ENCODE data around the gene OR9A4. TPM values are rescaled to one million over a fixed set of nuclear protein-coding genes. Genes with fewer than 3 reads are reported as not detected.

The OR9A4 gene, protein sequence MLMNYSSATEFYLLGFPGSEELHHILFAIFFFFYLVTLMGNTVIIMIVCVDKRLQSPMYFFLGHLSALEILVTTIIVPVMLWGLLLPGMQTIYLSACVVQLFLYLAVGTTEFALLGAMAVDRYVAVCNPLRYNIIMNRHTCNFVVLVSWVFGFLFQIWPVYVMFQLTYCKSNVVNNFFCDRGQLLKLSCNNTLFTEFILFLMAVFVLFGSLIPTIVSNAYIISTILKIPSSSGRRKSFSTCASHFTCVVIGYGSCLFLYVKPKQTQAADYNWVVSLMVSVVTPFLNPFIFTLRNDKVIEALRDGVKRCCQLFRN
- total RNA-seq (not detected), polyA plus RNA-seq (under 1 TPM in 1 of 3 donors, not detected in 2; 0.03 TPM)
- long read RNA-seq, donor 1, result 0 reads
- long read RNA-seq, donor 2, result 0 reads

DNA sequence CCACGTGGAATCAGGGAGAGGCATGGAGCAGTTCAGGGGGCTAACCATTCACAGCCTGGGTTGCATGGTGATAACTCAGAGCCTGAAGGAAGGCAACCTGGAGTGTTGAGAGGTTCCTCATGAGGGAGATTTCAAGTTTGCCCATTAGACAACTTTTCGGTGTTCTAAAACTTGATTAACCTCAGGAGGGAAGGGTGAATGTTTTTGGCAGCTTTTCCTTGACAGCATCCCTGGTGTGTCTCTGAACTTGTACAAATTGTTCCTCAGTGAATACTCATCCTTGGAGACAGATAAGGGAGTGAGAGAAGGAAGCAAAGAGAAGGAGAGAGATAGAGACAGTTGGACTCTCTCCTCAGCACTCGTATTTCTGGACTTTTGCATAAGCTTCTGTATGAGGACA, at the start of gene OR9A4:
OR9A4 (plus strand) TSS at position 301 of the 400 bp plus-strand sequence. CDS start 2,477 bp downstream, outside the sequence.
- no peaks in the 10 kb centered on the region for H3K36me3 ChIP-seq (ENCODE audit: insufficient read depth in 1 of 2, low read depth in 1 of 2)
- no peaks in the 10 kb centered on the region for H3K9me3 ChIP-seq
- no peaks in the 10 kb centered on the region for H3K27me3 ChIP-seq (ENCODE audit: insufficient read depth in 3 of 3, low read length in 2 of 3)
- H3K4me1 ChIP-seq, result no peaks in the 10 kb centered on the region
- H3K27ac ChIP-seq, result no peak within 1 kb of the TSS
- 68 to 84% (median 69%) methylated on average over 3 of the region's 3 CpGs for WGBS, 3 donors
- ATAC-seq, result no peak
- DNase-seq, result no peak
- intact Hi-C loops (cut with DNase I), result no loop called here
- TF ChIP-seq, protein P1, sequence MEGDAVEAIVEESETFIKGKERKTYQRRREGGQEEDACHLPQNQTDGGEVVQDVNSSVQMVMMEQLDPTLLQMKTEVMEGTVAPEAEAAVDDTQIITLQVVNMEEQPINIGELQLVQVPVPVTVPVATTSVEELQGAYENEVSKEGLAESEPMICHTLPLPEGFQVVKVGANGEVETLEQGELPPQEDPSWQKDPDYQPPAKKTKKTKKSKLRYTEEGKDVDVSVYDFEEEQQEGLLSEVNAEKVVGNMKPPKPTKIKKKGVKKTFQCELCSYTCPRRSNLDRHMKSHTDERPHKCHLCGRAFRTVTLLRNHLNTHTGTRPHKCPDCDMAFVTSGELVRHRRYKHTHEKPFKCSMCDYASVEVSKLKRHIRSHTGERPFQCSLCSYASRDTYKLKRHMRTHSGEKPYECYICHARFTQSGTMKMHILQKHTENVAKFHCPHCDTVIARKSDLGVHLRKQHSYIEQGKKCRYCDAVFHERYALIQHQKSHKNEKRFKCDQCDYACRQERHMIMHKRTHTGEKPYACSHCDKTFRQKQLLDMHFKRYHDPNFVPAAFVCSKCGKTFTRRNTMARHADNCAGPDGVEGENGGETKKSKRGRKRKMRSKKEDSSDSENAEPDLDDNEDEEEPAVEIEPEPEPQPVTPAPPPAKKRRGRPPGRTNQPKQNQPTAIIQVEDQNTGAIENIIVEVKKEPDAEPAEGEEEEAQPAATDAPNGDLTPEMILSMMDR (IDR thresholded peaks at IDR 0.05), result no peak
- no peak within 1 kb of the TSS for H3K4me3 ChIP-seq

DNA sequence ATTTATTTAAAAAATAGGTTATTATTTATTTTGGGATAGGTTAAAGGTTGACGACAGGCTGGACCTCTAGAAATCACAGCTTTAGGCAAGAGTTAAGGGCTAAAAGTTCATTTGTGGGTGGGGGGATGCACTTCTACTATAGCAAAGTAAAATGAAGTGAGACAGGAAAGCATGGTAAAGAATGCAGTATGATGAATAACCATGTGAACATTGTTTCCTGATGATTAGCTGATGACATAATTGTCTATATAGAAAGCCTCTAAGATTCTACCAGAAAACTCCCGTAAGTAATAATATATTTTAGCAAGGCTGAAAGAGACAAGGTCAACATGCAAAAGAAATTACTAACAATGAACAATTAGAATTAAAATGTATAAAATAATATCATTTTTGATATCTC, 49.2 kb upstream of the OR9A4 start:
- H3K9me3 ChIP-seq, result no peaks in the 10 kb centered on the region
- H3K4me1 ChIP-seq, result no peaks in the 10 kb centered on the region
- H3K36me3 ChIP-seq (ENCODE audit: insufficient read depth in 1 of 2, low read depth in 1 of 2), result no peaks in the 10 kb centered on the region
- TF ChIP-seq, protein P1 (IDR thresholded peaks at IDR 0.05), result no peak
- intact Hi-C loops (cut with DNase I), result no loop called here
- H3K27ac ChIP-seq, result no peak overlapping the region
- no peak overlapping the region for H3K4me3 ChIP-seq
- no peaks in the 10 kb centered on the region for H3K27me3 ChIP-seq (ENCODE audit: insufficient read depth in 3 of 3, low read length in 2 of 3)
- no peak for DNase-seq
- 84 to 90% (median 89%) methylated on average over 2 of the region's 2 CpGs for WGBS, 3 donors
- no peak for ATAC-seq

DNA sequence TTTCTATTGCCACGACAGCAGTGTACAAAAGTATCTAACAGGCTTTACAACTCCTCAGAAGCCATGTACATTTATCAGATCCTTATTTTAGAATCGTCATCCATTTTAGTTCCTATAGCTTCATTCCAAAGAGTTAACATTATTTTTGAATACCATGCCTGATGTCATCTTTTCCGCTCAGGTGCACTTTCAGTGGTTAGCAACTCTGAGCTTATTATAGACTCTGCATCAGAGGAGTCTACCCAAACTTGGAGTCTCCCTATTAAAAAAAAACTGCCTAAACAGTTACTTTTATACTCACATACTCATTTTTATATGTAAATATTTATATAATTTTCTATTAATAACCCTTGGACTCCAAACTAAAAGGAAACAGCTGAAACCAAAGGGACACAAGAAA, 43.3 kb upstream of the OR9A4 start:
- Histone ChIP-seq H3K4me1 (no peaks in the 10 kb centered on the region), H3K36me3 (ENCODE audit: insufficient read depth in 1 of 2, low read depth in 1 of 2) (no peaks in the 10 kb centered on the region), H3K27me3 (ENCODE audit: insufficient read depth in 3 of 3, low read length in 2 of 3) (no peaks in the 10 kb centered on the region), H3K9me3 (peaks cover 3% of the 10 kb centered on the region), H3K4me3 (no peak overlapping the region), H3K27ac (no peak overlapping the region)
- 87 to 93% (median 88%) methylated on average over 3 of the region's 3 CpGs for WGBS, 3 donors
- intact Hi-C loops (cut with DNase I), result no loop called here
- no peak for DNase-seq
- ATAC-seq, result no peak
- TF ChIP-seq, protein P1 (IDR thresholded peaks at IDR 0.05), result no peak

DNA sequence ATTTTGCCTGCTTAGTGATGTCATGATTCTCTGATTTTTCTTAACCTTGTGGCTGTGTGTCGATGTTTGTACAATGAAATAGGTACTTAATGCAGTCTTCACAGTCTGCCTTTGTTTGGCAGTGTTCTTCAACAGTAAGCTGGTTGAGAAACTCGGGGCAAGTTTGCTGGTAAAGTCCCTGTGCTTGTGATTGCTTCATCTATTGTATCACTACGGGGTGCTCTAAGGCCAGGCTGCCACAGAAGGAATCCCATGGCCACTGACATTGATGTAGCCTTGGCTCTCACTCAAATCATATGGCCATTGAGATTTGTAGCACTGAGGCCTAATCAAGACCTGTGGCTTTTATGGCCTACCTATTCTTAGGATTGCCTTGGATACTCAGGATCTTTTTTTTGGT, 41.4 kb upstream of the OR9A4 start:
- DNase-seq, result no peak
- H3K27ac ChIP-seq, result no peak overlapping the region
- H3K27me3 ChIP-seq (ENCODE audit: insufficient read depth in 3 of 3, low read length in 2 of 3), result no peaks in the 10 kb centered on the region
- intact Hi-C loops (cut with DNase I), result no loop called here
- peaks cover 3% of the 10 kb centered on the region for H3K9me3 ChIP-seq
- WGBS, 3 donors, result 59 to 69% (median 67%) methylated on average over 3 of the region's 3 CpGs
- no peaks in the 10 kb centered on the region for H3K36me3 ChIP-seq (ENCODE audit: insufficient read depth in 1 of 2, low read depth in 1 of 2)
- ATAC-seq, result no peak
- H3K4me3 ChIP-seq, result no peak overlapping the region
- H3K4me1 ChIP-seq, result no peaks in the 10 kb centered on the region
- TF ChIP-seq, protein P1 (IDR thresholded peaks at IDR 0.05), result no peak

DNA sequence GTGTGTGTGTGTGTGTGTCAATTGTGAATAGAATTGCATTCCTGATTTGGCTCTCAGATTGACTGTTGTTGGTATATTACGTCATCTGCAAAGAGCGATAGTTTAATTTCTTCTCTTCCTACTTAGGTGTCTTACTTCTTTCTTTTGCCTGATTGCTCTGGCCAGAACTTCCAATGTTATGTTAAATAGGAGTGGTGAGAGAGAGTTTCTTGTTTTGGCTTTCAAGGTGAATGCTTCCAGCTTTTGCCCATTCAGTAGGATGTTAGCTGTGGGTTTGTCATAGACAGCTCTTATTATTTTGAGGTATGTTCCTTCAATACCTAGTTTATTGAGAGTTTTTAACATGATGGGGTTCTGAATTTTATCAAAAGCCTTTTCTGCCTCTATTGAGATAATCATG, 40.7 kb upstream of the OR9A4 start:
- DNase-seq (no peak), ATAC-seq (no peak)
- H3K4me3 ChIP-seq, result no peak overlapping the region
- 84 to 94% (median 93%) methylated on average over 2 of the region's 2 CpGs for WGBS, 3 donors
- intact Hi-C loops (cut with DNase I), result no loop called here
- no peaks in the 10 kb centered on the region for H3K36me3 ChIP-seq (ENCODE audit: insufficient read depth in 1 of 2, low read depth in 1 of 2)
- no peaks in the 10 kb centered on the region for H3K27me3 ChIP-seq (ENCODE audit: insufficient read depth in 3 of 3, low read length in 2 of 3)
- TF ChIP-seq, protein P1 (IDR thresholded peaks at IDR 0.05), result no peak
- H3K27ac ChIP-seq, result no peak overlapping the region
- peaks cover 3% of the 10 kb centered on the region for H3K9me3 ChIP-seq
- no peaks in the 10 kb centered on the region for H3K4me1 ChIP-seq
